Parathyroid adenoma (tissue), 2 donors: Measurements from ENCODE around the gene NSUN6.

Experiments used
- H2AFZ ChIP-seq: fragments of 300-600 bp; sonication (generic); one replicate; pipeline ENCODE4 v1.7.0; 2017; ENCODE audit warnings: antibody characterized with exemption, mild to moderate bottlenecking
- H3K27ac ChIP-seq: fragments of 300-600 bp; sonication (generic); one replicate; pipeline ENCODE4 v1.7.0; 2017
- H3K27me3 ChIP-seq: fragments of 300-600 bp; sonication (generic); one replicate; pipeline ENCODE4 v1.7.0; 2017; ENCODE audit warnings: low read length; ENCODE audit not compliant: control insufficient read depth, insufficient read depth
- H3K36me3 ChIP-seq: fragments of 300-600 bp; sonication (generic); one replicate; pipeline ENCODE4 v1.7.0; 2017; ENCODE audit warnings: low read length; ENCODE audit not compliant: control insufficient read depth, insufficient read depth
- H3K4me1 ChIP-seq: fragments of 300-600 bp; sonication (generic); one replicate; pipeline ENCODE4 v1.7.0; 2017; ENCODE audit warnings: control low read depth
- H3K4me2 ChIP-seq: fragments of 300-600 bp; sonication (generic); one replicate; pipeline ENCODE4 v1.7.0; 2017; ENCODE audit warnings: low read length
- H3K4me3 ChIP-seq: fragments of 300-600 bp; sonication (generic); one replicate; pipeline ENCODE4 v1.7.0; 2017; ENCODE audit warnings: low read depth, low read length
- H3K79me2 ChIP-seq: fragments of 300-600 bp; sonication (generic); one replicate; pipeline ENCODE4 v1.7.0; 2017; ENCODE audit warnings: control low read depth
- H3K9ac ChIP-seq: fragments of 300-600 bp; sonication (generic); one replicate; pipeline ENCODE4 v1.7.0; 2017; ENCODE audit warnings: mild to moderate bottlenecking
- H3K9me3 ChIP-seq: fragments of 300-600 bp; sonication (generic); one replicate; pipeline ENCODE4 v1.7.0; 2017; ENCODE audit warnings: low read length; ENCODE audit not compliant: control insufficient read depth
- TF ChIP-seq, protein P1 (sequence below): fragments of 300-600 bp; sonication (generic); IDR thresholded peaks from one replicate; pipeline ENCODE4 v1.7.0; 2017; ENCODE audit warnings: antibody characterized with exemption, mild to moderate bottlenecking
- donor health status: primary hyperparathyroidism.

NSUN6 gene

DNA sequence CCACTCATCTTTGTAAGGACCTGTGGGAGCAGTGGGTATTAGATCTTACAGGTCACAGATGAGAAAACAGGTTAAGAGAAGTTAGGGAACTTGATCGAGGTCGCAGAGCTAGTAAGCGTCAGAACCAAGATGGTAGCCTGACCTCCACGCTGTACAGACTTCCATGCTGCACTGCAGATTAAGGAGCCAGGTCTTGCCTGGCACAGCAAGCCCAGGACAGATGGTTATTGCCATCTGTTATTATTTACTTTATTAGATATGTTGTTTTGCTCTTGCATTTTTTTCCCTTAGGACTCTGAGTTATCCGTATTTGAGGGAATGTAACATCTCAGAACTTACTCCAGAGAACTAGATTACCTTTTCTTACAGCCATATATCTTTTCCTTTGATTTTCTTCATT, 147.2 kb downstream of the NSUN6 start:
- no peak overlapping the region for H3K27ac ChIP-seq
- H3K4me3 ChIP-seq, result no peak overlapping the region
- no peaks in the 10 kb centered on the region for H3K79me2 ChIP-seq
- H3K9me3 ChIP-seq, result no peaks in the 10 kb centered on the region
- no peaks in the 10 kb centered on the region for H3K36me3 ChIP-seq
- no peak overlapping the region for H3K9ac ChIP-seq
- no peak overlapping the region for H2AFZ ChIP-seq
- H3K27me3 ChIP-seq, result no peaks in the 10 kb centered on the region
- TF ChIP-seq, protein P1, sequence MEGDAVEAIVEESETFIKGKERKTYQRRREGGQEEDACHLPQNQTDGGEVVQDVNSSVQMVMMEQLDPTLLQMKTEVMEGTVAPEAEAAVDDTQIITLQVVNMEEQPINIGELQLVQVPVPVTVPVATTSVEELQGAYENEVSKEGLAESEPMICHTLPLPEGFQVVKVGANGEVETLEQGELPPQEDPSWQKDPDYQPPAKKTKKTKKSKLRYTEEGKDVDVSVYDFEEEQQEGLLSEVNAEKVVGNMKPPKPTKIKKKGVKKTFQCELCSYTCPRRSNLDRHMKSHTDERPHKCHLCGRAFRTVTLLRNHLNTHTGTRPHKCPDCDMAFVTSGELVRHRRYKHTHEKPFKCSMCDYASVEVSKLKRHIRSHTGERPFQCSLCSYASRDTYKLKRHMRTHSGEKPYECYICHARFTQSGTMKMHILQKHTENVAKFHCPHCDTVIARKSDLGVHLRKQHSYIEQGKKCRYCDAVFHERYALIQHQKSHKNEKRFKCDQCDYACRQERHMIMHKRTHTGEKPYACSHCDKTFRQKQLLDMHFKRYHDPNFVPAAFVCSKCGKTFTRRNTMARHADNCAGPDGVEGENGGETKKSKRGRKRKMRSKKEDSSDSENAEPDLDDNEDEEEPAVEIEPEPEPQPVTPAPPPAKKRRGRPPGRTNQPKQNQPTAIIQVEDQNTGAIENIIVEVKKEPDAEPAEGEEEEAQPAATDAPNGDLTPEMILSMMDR, result no peak
- no peak overlapping the region for H3K4me2 ChIP-seq
- no peaks in the 10 kb centered on the region for H3K4me1 ChIP-seq

- Histone ChIP-seq H3K27me3 (no peaks in the 10 kb centered on the region), H3K4me3 (peak overlapping the region; percentile 28), H3K79me2 (no peaks in the 10 kb centered on the region), H2AFZ (no peak overlapping the region), H3K9me3 (no peaks in the 10 kb centered on the region), H3K4me1 (no peaks in the 10 kb centered on the region), H3K36me3 (no peaks in the 10 kb centered on the region), H3K4me2 (peak overlapping the region; percentile 77), H3K27ac (no peak overlapping the region), H3K9ac (no peak overlapping the region)
- TF ChIP-seq, protein P1, result no peak
Observed at GRCh38 chr10:18501629-18502028, 149.8 kb downstream of the NSUN6 start.

DNA sequence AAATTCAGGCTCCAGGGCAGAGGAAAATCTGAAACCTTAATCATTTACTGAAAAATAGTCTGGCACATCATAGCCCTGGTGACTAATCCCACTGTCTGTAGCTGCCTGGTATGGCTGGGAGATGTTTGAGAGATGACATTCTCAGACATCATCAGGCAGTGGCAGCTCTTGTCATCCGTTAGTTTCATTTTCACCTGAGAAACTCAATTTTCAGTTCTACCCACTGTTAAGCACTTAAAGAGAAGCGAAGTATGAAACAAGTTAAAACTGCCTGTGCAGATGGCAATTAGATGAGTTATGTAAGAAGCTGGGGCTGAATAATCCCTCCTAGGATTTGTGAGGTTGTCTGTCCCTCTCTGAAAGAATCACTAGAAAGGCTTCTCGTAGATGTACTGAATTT, 150.2 kb downstream of the NSUN6 start:
- Histone ChIP-seq H3K4me1 (no peaks in the 10 kb centered on the region), H3K27ac (no peak overlapping the region), H3K36me3 (no peaks in the 10 kb centered on the region), H3K4me2 (peak overlapping the region; percentile 77), H2AFZ (no peak overlapping the region), H3K9me3 (no peaks in the 10 kb centered on the region), H3K27me3 (no peaks in the 10 kb centered on the region), H3K79me2 (no peaks in the 10 kb centered on the region), H3K4me3 (peak overlapping the region; percentile 28), H3K9ac (no peak overlapping the region)
- TF ChIP-seq, protein P1, result no peak

GRCh38 chr10:18500576-18500975, 150.8 kb downstream of the NSUN6 start:
- Histone ChIP-seq H3K9ac (no peak overlapping the region), H3K4me1 (no peaks in the 10 kb centered on the region), H3K27ac (no peak overlapping the region), H3K36me3 (no peaks in the 10 kb centered on the region), H3K4me2 (no peak overlapping the region), H3K4me3 (no peak overlapping the region), H2AFZ (no peak overlapping the region), H3K27me3 (no peaks in the 10 kb centered on the region), H3K79me2 (no peaks in the 10 kb centered on the region), H3K9me3 (no peaks in the 10 kb centered on the region)
- TF ChIP-seq, protein P1, result no peak

GRCh38 chr10:18498998-18499397, 152.4 kb downstream of the NSUN6 start:
- Histone ChIP-seq H3K9ac (no peak overlapping the region), H3K79me2 (no peaks in the 10 kb centered on the region), H3K36me3 (no peaks in the 10 kb centered on the region), H3K9me3 (no peaks in the 10 kb centered on the region), H3K4me2 (no peak overlapping the region), H3K4me3 (no peak overlapping the region), H3K27ac (no peak overlapping the region), H3K4me1 (no peaks in the 10 kb centered on the region), H2AFZ (no peak overlapping the region), H3K27me3 (no peaks in the 10 kb centered on the region)
- TF ChIP-seq, protein P1, result no peak
